GM10847 (cell line): ENCODE data around the gene ARHGEF10L.

Experiments used
- POLR2A ChIP-seq: IDR thresholded peaks from 2 replicates; pipeline ENCODE4 v1.6.1; 2011; ENCODE audit not compliant: insufficient read length; ENCODE audit errors: extremely low read depth

The ARHGEF10L gene

GRCh38 chr1:17658837-17659236 lies 119.3 kb downstream of the ARHGEF10L start:
- no peak for TF ChIP-seq POLR2A

- no peak for TF ChIP-seq POLR2A
Measured at GRCh38 chr1:17661546-17662157, 122.2 kb downstream of the ARHGEF10L start.

- no peak for TF ChIP-seq POLR2A
Measured at GRCh38 chr1:17662296-17662695, 122.8 kb downstream of the ARHGEF10L start.

GRCh38 chr1:17662786-17663185 lies 123.3 kb downstream of the ARHGEF10L start:
- TF ChIP-seq POLR2A = no peak

GRCh38 chr1:17663646-17664045 lies 124.1 kb downstream of the ARHGEF10L start:
- no peak for TF ChIP-seq POLR2A

- TF ChIP-seq POLR2A = no peak
Measured at GRCh38 chr1:17664322-17664721, 124.8 kb downstream of the ARHGEF10L start.

- no peak for TF ChIP-seq POLR2A
Measured at GRCh38 chr1:17665054-17665453, 125.6 kb downstream of the ARHGEF10L start.

- TF ChIP-seq POLR2A = no peak
Measured at GRCh38 chr1:17665950-17666720, 126.6 kb downstream of the ARHGEF10L start.

GRCh38 chr1:17667641-17668040 lies 128.1 kb downstream of the ARHGEF10L start:
- TF ChIP-seq POLR2A = no peak

GRCh38 chr1:17668195-17668594 lies 128.7 kb downstream of the ARHGEF10L start:
- no peak for TF ChIP-seq POLR2A

GRCh38 chr1:17668624-17669175 lies 129.2 kb downstream of the ARHGEF10L start:
- no peak for TF ChIP-seq POLR2A

- TF ChIP-seq POLR2A = no peak
Measured at GRCh38 chr1:17669305-17669704, 129.8 kb downstream of the ARHGEF10L start.

- no peak for TF ChIP-seq POLR2A
Measured at GRCh38 chr1:17669866-17670451, 130.5 kb downstream of the ARHGEF10L start.

GRCh38 chr1:17670587-17671313 lies 131.3 kb downstream of the ARHGEF10L start:
- TF ChIP-seq POLR2A = no peak

GRCh38 chr1:17671314-17671705 lies 131.8 kb downstream of the ARHGEF10L start:
- TF ChIP-seq POLR2A = no peak
